Thymus (tissue), 11 donors: ENCODE results near the gene PASD1. TPM values are rescaled to one million over a fixed set of nuclear protein-coding genes. Genes with fewer than 3 reads are reported as not detected.
"Not testable (repeated sequence)": the region's sequence is repeated elsewhere in the genome, so short reads cannot be mapped to it uniquely, and the experiment has no call there.

ENCODE experiments used
- DNase-seq, 9 donors: peaks; one replicate each; pipeline ENCODE4 v3.0.0-alpha.2; 2013; ENCODE audit warnings: low spot score in 9 of 9, low read depth in 6 of 9, missing footprints in 1 of 9
- H3K27ac ChIP-seq, 2 donors: one replicate each; pipeline ENCODE4 v1.5.1; 2013; ENCODE audit warnings: control low read depth in 1 of 2, low read depth in 1 of 2, low read length in 1 of 2, mild to moderate bottlenecking in 1 of 2, moderate library complexity in 1 of 2
- H3K27me3 ChIP-seq, 2 donors: one replicate each; pipeline ENCODE4 v1.5.1; 2013; ENCODE audit warnings: low read length in 1 of 2; ENCODE audit not compliant: control insufficient read depth in 2 of 2, insufficient read depth in 1 of 2
- H3K36me3 ChIP-seq, 2 donors: one replicate each; pipeline ENCODE4 v1.5.1; 2013; ENCODE audit warnings: low read length in 1 of 2, mild to moderate bottlenecking in 1 of 2, moderate library complexity in 1 of 2; ENCODE audit not compliant: control insufficient read depth in 2 of 2, insufficient read depth in 2 of 2
- H3K4me1 ChIP-seq, 2 donors: one replicate each; pipeline ENCODE4 v1.5.1; 2013; ENCODE audit warnings: low read length in 2 of 2; ENCODE audit not compliant: control insufficient read depth in 2 of 2, insufficient read depth in 2 of 2
- H3K4me3 ChIP-seq, 2 donors: one replicate each; pipeline ENCODE4 v1.5.1; 2013; ENCODE audit warnings: low read length in 2 of 2, control low read depth in 1 of 2, mild to moderate bottlenecking in 1 of 2
- H3K9me3 ChIP-seq, 2 donors: one replicate each; pipeline ENCODE4 v1.5.1; 2013; ENCODE audit warnings: low read length in 1 of 2, mild to moderate bottlenecking in 1 of 2; ENCODE audit not compliant: control insufficient read depth in 2 of 2, insufficient read depth in 1 of 2
- WGBS: extraction: QIAGEN DNeasy Blood & Tissue Kit; methylation state at CpG from one replicate; pipeline ENCODE4 v1.1.7; 2013; 5-methylcytosine and 5-hydroxymethylcytosine counted together
- polyA plus RNA-seq: library from polyadenylated mRNA; stranded (reverse); fragments of 200-250 nt; gene quantifications from one replicate; pipeline ENCODE4 v1.2.3, GENCODE V29; 2013
- total RNA-seq: library from RNA; stranded (reverse); fragments of 120-200 nt; gene quantifications from one replicate; pipeline ENCODE4 v1.2.4, GENCODE V29; 2013
- donor health status: healthy.

PASD1 gene
- total and polyA plus RNA-seq, 2 donors, result 0.02 to 0.05 TPM

DNA sequence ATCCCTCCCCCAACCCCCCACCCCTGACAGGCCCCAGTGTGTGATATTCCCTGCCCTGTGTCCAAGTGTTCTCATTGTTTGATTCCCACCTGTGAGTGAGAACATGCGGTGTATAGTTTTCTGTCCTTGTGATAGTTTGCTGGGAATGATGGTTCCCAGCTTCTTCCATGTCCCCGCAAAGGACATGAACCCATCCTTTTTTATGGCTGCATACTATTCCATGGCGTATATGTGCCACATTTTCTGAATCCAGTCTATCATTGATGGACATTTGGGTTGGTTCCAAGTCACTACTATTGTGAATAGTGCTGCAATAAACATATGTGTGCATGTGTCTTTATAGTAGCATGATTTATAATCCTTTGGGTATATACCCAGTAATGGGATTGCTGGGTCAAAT is 29.9 kb downstream of the PASD1 start:
- not testable (repeated sequence) for H3K36me3 ChIP-seq, H3K27me3 ChIP-seq, H3K4me3 ChIP-seq, H3K9me3 ChIP-seq, H3K4me1 ChIP-seq, H3K27ac ChIP-seq, DNase-seq
- WGBS, result 95% methylated on average over 3 of the region's 3 CpGs

DNA sequence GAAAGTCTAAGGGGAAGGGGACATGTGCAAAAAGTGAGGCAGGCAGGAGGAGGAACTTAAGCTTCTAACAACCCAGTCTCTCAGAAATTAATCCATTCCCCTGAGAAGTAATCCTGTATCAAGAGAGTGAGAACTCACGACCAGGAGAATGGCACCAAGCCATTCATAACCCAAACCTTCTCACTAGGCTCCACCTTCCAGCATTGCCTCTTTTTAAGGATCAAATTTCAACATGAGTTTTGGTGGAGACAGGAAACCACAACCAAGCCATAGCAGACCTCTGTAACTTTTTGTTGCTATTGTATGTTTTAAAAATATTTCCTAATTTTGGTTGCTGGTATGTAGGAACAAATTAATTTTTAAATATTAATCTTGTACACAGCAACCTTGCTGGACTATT is 32.8 kb downstream of the PASD1 start:
- Histone ChIP-seq H3K27ac (no peak overlapping the region), H3K27me3 (no peaks in the 10 kb centered on the region), H3K4me3 (no peak overlapping the region), H3K4me1 (no peaks in the 10 kb centered on the region), H3K9me3 (no peaks in the 10 kb centered on the region), H3K36me3 (no peaks in the 10 kb centered on the region)
- no peak for DNase-seq
- WGBS, result 0% methylated on average over 1 of the region's 1 CpG

DNA sequence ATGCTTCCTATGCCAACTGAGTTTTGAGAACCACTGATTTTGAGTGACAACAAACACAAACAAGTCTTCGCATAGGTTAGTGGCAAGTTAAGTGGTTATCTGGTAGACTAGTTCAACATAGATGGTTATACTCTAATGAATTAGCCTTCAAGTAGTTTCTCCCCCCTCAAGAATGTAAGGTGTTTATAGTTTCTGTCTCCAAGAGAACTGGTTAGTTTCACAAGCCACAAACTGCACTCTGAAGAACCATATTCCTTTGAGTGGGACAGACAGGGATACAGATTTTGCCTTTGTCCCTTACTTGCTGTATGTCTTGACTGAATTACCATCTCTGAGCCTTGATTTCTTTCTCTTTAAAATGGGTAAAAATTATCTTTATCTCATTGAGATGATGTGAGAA is 41.5 kb downstream of the PASD1 start:
- 97% methylated on average over 1 of the region's 1 CpG for WGBS
- H3K9me3 ChIP-seq, result no peaks in the 10 kb centered on the region
- DNase-seq, result no peak
- no peak overlapping the region for H3K27ac ChIP-seq
- no peaks in the 10 kb centered on the region for H3K27me3 ChIP-seq
- no peaks in the 10 kb centered on the region for H3K4me1 ChIP-seq
- no peak overlapping the region for H3K4me3 ChIP-seq
- no peaks in the 10 kb centered on the region for H3K36me3 ChIP-seq

DNA sequence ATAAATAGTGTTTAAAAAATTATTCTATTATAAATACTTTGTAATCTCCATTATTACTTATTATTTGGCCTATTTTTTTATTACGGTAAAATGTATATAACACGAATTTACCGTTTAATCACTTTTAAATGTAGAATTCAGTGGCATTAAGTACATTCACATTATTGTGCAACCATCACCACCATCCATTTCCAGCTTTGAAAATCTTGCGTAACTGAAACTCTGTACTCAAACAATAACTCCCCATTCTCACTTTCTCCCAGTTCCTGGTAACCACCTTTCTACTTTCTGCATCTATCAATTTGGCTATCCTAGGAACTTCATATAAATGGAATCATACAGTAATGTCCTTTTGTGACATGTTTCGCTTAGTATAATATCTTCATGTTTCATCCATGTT is 45.7 kb downstream of the PASD1 start:
- no peak overlapping the region for H3K4me3 ChIP-seq
- WGBS, result 97% methylated on average over 5 of the region's 5 CpGs
- H3K9me3 ChIP-seq, result no peaks in the 10 kb centered on the region
- no peaks in the 10 kb centered on the region for H3K36me3 ChIP-seq
- H3K27ac ChIP-seq, result no peak overlapping the region
- no peaks in the 10 kb centered on the region for H3K27me3 ChIP-seq
- DNase-seq, result no peak
- H3K4me1 ChIP-seq, result no peaks in the 10 kb centered on the region

DNA sequence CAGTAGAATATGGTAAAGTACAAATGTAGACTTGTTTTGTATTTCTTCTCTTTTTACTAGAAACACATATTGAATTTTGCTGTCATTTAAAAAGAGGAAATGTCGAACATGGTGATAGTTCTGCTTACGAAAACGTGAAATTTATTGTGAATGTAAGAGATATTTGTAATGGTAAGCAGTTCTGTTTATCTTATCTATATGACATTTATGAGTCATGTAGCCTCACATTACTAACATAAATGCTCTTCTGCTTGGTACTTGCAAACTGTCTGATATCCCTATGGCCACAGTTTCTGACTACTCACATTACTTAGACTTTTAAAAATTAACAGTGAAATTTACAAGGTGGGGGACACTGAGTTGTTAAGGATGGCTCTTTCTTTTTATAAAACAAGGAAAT is 57.9 kb downstream of the PASD1 start:
- H3K4me1 ChIP-seq, result no peaks in the 10 kb centered on the region
- no peak overlapping the region for H3K4me3 ChIP-seq
- H3K27ac ChIP-seq, result no peak overlapping the region
- no peaks in the 10 kb centered on the region for H3K9me3 ChIP-seq
- no peaks in the 10 kb centered on the region for H3K36me3 ChIP-seq
- WGBS, result 83% methylated on average over 3 of the region's 3 CpGs
- no peak for DNase-seq
- H3K27me3 ChIP-seq, result no peaks in the 10 kb centered on the region

DNA sequence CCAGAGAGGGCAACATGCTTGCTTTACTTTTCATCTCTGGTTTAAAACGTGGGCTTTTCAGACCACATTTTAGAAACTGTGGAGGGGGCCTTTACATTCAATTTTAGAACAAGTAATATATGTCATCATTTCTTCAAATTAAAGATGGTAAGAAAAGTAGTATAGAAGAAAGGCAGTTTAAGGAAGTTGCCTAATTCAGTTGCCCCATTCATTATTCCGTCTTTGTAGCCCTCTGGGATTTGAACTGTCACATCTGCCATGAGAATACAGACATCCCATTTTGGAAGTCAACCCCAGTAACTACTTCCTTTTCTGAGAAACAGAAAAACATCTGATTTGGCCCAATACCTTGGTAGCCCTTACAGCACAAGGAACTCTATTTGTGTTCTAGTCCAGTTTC is 61.2 kb downstream of the PASD1 start:
- Histone ChIP-seq H3K4me1 (no peaks in the 10 kb centered on the region), H3K36me3 (no peaks in the 10 kb centered on the region), H3K9me3 (no peaks in the 10 kb centered on the region), H3K27ac (no peak overlapping the region), H3K27me3 (no peaks in the 10 kb centered on the region), H3K4me3 (no peak overlapping the region)
- 76% methylated on average over 2 of the region's 2 CpGs for WGBS
- no peak for DNase-seq

DNA sequence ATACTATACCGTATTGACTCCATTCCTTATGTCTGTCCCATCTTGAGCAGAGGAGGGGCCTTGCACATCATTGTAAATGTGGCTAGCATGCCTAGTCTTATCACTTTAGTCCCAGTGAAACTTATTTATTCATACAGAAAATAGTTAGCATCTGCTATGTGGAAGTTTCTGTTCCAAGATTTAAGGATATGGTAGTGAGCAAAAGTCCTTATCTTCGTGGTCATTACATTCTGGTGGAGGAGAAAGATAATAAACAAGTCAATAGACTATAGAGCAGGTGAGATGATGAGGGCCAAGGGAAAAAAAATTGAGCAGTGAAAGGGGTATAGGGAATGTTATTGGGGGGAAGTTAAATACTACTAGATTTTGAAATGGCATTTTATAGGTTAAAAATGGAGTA is 68.3 kb downstream of the PASD1 start:
- Histone ChIP-seq H3K4me1 (no peaks in the 10 kb centered on the region), H3K9me3 (no peaks in the 10 kb centered on the region), H3K27ac (no peak overlapping the region), H3K36me3 (no peaks in the 10 kb centered on the region), H3K4me3 (no peak overlapping the region), H3K27me3 (no peaks in the 10 kb centered on the region)
- DNase-seq, result no peak
- WGBS, result 85% methylated on average over 2 of the region's 2 CpGs

DNA sequence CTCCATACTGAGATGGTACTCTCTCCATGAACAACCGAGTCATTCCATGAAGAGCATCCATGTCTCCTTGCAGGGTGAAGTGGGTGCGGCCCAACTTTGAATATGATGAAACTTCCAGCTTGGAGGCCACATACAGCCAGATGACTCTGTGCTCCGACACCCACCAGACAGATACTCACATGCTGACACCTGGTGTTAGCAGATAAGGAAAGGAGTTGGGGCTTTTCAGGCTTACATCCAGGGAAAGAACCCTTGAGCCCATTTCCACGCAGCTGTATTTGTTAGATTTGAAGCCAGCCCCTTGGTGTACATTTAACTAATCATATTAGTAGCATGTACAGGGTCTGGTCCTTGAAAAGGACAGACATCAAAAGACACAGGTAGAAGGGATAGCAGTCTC is 69.7 kb downstream of the PASD1 start:
- Histone ChIP-seq H3K27ac (no peak overlapping the region), H3K4me3 (no peak overlapping the region), H3K36me3 (no peaks in the 10 kb centered on the region), H3K9me3 (no peaks in the 10 kb centered on the region), H3K27me3 (no peaks in the 10 kb centered on the region), H3K4me1 (no peaks in the 10 kb centered on the region)
- WGBS, result 87% methylated on average over 4 of the region's 4 CpGs
- DNase-seq, result no peak

DNA sequence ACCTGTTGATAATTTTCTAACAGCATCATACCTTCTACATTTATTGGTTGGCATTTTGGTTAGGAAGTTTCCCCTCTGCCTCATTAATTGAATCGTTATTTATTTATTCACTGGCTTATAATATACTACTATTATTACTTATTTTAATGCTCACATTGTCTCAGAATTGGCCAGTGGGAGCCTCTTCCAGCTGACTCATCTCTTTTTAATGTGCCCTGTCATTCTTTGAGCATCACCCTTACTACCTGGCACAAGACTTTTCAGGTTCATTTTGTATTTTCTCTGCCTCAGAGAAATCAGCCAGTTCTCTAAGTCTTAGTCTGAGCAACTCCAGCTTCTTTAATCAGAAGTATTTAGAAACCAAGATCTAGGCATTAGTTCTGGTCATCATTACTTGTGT is 71.5 kb downstream of the PASD1 start:
- Histone ChIP-seq H3K4me1 (no peaks in the 10 kb centered on the region), H3K4me3 (no peak overlapping the region), H3K27me3 (no peaks in the 10 kb centered on the region), H3K36me3 (no peaks in the 10 kb centered on the region), H3K9me3 (no peaks in the 10 kb centered on the region), H3K27ac (no peak overlapping the region)
- no peak for DNase-seq
- 95% methylated on average over 1 of the region's 1 CpG for WGBS

DNA sequence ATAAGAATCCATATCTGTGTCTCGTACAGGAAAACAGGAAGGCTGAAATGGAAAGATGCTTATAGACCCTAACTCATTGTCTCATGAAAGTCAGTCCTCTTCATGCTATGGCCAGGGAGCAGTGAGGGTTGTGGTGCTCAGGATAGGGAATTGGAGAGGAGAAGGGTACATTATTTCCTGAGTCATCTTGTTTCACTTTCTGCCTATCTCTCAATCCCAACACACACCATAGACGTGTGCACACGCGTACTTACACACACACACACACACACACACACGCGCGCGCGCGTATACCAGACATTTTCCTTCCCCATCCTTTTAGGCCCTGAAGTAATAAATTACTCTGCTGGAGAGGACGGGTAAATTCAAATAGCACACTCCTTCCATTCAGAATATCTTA is 78.1 kb downstream of the PASD1 start:
- Histone ChIP-seq H3K27me3 (no peaks in the 10 kb centered on the region), H3K27ac (no peak overlapping the region), H3K36me3 (no peaks in the 10 kb centered on the region), H3K4me3 (no peak overlapping the region), H3K4me1 (no peaks in the 10 kb centered on the region), H3K9me3 (no peaks in the 10 kb centered on the region)
- WGBS, result 61% methylated on average over 11 of the region's 11 CpGs
- DNase-seq, result no peak
